ENCODE results near the gene PNPO. TPM values are rescaled to one million over a fixed set of nuclear protein-coding genes. Genes with fewer than 3 reads are reported as not detected.
A peak's percentile ranks its signal among the peaks of the same experiment; 100 is the strongest.

PNPO gene
- total RNA-seq, 1 donor from 2014 or later, result 9.1 TPM

DNA sequence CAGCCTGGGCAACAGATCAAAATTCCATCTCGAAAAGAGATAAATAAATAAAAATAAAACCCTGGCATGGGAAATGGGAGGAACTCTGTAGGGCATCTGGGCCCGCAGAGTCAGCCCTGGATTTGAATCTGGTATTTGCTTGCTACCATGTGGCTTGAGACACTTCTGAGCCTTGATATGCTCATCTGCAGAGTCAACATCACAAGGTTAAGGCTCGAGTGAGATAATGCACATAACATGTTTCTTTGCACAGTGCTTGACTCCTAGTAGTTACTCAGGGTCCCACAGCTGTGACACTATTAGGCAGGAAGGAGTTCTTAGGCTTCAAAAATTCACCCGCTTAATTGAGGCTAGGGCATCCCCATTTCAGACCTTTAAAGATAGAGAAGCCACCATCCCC lies 50.8 kb downstream of the PNPO start:
- Histone ChIP-seq H3K27me3 (no peaks in the 10 kb centered on the region), H3K4me2 (peak overlapping the region; percentile 69), H3K4me3 (no peak overlapping the region), H3F3A (ENCODE audit: low read depth) (peaks cover 89% of the 10 kb centered on the region), H3K27ac (peak overlapping the region; percentile 91), H2AFZ (replicated peaks) (no peak overlapping the region), H3K9ac (no peak overlapping the region), H3K36me3 (no peaks in the 10 kb centered on the region), H3K4me1 (peaks cover 94% of the 10 kb centered on the region), H4K20me1 (ENCODE audit: low read depth) (no peaks in the 10 kb centered on the region), H3K9me3 (ENCODE audit: low read depth) (no peaks in the 10 kb centered on the region), H3K79me2 (ENCODE audit: low read depth) (no peaks in the 10 kb centered on the region)
- peaks cover 90% of the 10 kb centered on the region for H3K4me1 Mint-ChIP-seq
- peaks cover 8% of the 10 kb centered on the region for H3K27me3 Mint-ChIP-seq (ENCODE audit: insufficient read depth, low read depth)
- no peak for DNase-seq (ENCODE audit: low spot score)
- H3K36me3 Mint-ChIP-seq, result no peaks in the 10 kb centered on the region
- H3K9me3 Mint-ChIP-seq, result no peaks in the 10 kb centered on the region
- H3K4me3 Mint-ChIP-seq, result peak overlapping the region; percentile 67
- peak overlapping the region; percentile 93 for H3K27ac Mint-ChIP-seq
- TF ChIP-seq, protein P1, sequence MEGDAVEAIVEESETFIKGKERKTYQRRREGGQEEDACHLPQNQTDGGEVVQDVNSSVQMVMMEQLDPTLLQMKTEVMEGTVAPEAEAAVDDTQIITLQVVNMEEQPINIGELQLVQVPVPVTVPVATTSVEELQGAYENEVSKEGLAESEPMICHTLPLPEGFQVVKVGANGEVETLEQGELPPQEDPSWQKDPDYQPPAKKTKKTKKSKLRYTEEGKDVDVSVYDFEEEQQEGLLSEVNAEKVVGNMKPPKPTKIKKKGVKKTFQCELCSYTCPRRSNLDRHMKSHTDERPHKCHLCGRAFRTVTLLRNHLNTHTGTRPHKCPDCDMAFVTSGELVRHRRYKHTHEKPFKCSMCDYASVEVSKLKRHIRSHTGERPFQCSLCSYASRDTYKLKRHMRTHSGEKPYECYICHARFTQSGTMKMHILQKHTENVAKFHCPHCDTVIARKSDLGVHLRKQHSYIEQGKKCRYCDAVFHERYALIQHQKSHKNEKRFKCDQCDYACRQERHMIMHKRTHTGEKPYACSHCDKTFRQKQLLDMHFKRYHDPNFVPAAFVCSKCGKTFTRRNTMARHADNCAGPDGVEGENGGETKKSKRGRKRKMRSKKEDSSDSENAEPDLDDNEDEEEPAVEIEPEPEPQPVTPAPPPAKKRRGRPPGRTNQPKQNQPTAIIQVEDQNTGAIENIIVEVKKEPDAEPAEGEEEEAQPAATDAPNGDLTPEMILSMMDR (IDR thresholded peaks at IDR 0.05), result no peak
- TF ChIP-seq EZH2 (IDR thresholded peaks at IDR 0.05) (no peak), EZH2phosphoT487 (IDR thresholded peaks at IDR 0.05) (no peak)

DNA sequence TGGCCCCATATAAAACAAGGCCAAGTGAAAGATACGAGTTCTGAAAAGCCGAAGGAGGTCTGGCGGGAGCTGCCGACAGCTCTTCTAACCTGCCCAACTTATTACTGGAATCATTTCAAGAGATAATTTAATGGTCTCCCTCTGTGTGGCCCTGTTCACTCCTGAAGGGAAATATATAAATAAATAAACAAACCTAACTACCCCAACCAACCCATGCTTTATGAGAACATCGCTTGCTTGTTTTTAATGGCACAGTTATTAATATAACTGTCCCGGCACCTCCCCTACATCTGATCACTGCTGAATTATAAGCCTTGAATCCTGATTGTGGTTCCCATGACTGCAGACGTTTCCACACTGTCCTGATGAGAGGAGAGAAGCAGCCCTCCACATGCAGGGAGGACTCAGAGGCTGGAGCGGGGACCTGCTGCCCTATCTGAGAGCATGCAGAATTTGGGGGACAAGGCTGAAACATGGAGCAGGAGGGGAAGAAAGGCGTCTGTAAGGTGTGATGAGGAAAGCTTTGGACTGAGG lies 51.7 kb downstream of the PNPO start:
- Mint-ChIP-seq H3K27ac (peak overlapping the region; percentile 97), H3K27me3 (ENCODE audit: insufficient read depth, low read depth) (peaks cover 8% of the 10 kb centered on the region), H3K9me3 (no peaks in the 10 kb centered on the region), H3K4me1 (peaks cover 89% of the 10 kb centered on the region), H3K36me3 (no peaks in the 10 kb centered on the region), H3K4me3 (peak overlapping the region; percentile 14)
- no peaks in the 10 kb centered on the region for H3K9me3 ChIP-seq (ENCODE audit: low read depth)
- no peak for DNase-seq (ENCODE audit: low spot score)
- TF ChIP-seq EZH2 (IDR thresholded peaks at IDR 0.05) (no peak), EZH2phosphoT487 (IDR thresholded peaks at IDR 0.05) (no peak)
- TF ChIP-seq, protein P1 (IDR thresholded peaks at IDR 0.05), result no peak
- H3K27me3 ChIP-seq, result no peaks in the 10 kb centered on the region
- H3F3A ChIP-seq (ENCODE audit: low read depth), result peaks cover 80% of the 10 kb centered on the region
- no peaks in the 10 kb centered on the region for H3K79me2 ChIP-seq (ENCODE audit: low read depth)
- H3K4me2 ChIP-seq, result peak overlapping the region; percentile 69
- no peak overlapping the region for H3K9ac ChIP-seq
- H4K20me1 ChIP-seq (ENCODE audit: low read depth), result no peaks in the 10 kb centered on the region
- H3K4me3 ChIP-seq, result no peak overlapping the region
- no peak overlapping the region for H3K27ac ChIP-seq
- H3K36me3 ChIP-seq, result no peaks in the 10 kb centered on the region
- H2AFZ ChIP-seq (replicated peaks), result no peak overlapping the region
- H3K4me1 ChIP-seq, result peaks cover 93% of the 10 kb centered on the region

DNA sequence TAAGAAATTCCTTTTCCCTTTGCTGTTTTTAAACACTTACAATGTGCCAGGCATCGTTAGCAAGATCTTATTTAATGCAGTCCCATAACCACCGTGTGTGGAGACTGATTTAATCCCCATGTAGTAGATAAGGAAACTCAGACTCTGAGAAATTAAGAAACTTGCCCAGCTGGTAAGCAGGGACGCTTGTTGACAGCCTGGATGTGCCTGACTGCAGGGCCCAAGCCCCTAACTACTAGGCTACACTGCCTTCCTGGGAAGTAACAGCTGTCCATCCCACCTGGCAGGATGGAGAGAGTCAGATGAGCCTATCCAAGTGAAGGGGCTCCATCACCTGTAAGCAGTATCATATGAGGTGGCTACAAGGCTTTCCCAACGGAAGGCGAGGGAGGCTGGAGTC lies 52.6 kb downstream of the PNPO start:
- Histone ChIP-seq H3K9me3 (ENCODE audit: low read depth) (no peaks in the 10 kb centered on the region), H3F3A (ENCODE audit: low read depth) (peaks cover 74% of the 10 kb centered on the region), H3K79me2 (ENCODE audit: low read depth) (no peaks in the 10 kb centered on the region), H3K9ac (no peak overlapping the region), H2AFZ (replicated peaks) (no peak overlapping the region), H3K4me2 (peak overlapping the region; percentile 63), H3K36me3 (no peaks in the 10 kb centered on the region), H3K27me3 (no peaks in the 10 kb centered on the region), H3K27ac (peak overlapping the region; percentile 88), H3K4me1 (peaks cover 84% of the 10 kb centered on the region), H3K4me3 (no peak overlapping the region), H4K20me1 (ENCODE audit: low read depth) (no peaks in the 10 kb centered on the region)
- no peak for TF ChIP-seq EZH2phosphoT487 (IDR thresholded peaks at IDR 0.05)
- TF ChIP-seq, protein P1 (IDR thresholded peaks at IDR 0.05), result no peak
- TF ChIP-seq EZH2 (IDR thresholded peaks at IDR 0.05), result no peak
- no peaks in the 10 kb centered on the region for H3K9me3 Mint-ChIP-seq
- no peak overlapping the region for H3K4me3 Mint-ChIP-seq
- peaks cover 82% of the 10 kb centered on the region for H3K4me1 Mint-ChIP-seq
- DNase-seq (ENCODE audit: low spot score), result no peak
- H3K27me3 Mint-ChIP-seq (ENCODE audit: insufficient read depth, low read depth), result peaks cover 10% of the 10 kb centered on the region
- H3K27ac Mint-ChIP-seq, result peak overlapping the region; percentile 99
- no peaks in the 10 kb centered on the region for H3K36me3 Mint-ChIP-seq
